GM12864 (cell line): ENCODE measurements around the gene NYNRIN.

Source experiments
- DNase-seq: peaks from one replicate; pipeline ENCODE4 v3.0.0-alpha.2; 2011; ENCODE audit warnings: low read depth
- H3K4me3 ChIP-seq: 2 replicates; pipeline ENCODE4 v1.5.1; 2011; ENCODE audit warnings: mild to moderate bottlenecking, low read depth, low read length, control low read depth
- TF ChIP-seq, protein P1 (sequence below): IDR thresholded peaks from 2 replicates; pipeline ENCODE4 v1.5.1; 2011; ENCODE audit warnings: low read depth, mild to moderate bottlenecking, moderate library complexity, low read length, control low read depth, inconsistent platforms; ENCODE audit errors: missing control alignments

NYNRIN gene

DNA sequence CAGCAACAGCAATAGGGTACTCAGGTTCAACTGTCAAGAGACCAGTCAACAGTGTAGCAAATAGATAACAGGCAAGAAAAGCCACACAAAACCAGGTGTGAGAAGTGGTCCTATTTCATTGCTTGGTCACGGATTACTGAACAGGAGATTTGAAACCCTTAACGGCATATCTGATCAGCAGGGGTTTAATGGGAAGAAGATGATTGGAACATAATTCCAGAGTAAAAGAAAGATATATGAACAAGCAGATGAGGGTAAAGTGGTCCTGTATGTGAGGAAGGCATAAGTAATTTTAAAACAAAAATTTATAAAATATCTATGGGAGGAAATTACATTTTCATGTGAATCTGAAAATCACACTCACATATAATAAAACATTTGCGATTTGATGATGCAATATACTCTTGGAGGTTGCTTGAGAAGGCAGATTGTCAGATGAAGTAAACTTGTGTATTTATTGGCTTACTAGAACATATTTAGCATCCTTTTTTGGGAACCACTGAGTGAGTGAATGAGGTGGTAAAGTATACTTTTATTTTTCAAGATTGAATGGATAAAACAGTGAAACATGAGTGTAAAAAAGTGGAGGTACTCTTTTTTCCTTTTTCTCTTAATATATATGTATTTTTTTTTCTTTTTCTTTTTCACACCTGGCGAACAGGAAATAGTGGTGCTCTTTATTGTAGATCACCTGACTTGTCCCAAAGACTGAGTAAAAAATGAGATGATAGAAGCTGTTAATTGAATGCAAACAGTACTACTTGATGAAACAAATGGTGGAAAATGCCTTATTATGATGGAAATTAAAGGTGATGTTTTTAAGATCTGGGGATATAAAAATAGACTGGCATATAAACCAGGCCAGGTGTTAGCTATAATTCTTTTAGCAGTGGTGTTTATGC, 65.3 kb downstream of the NYNRIN start:
- TF ChIP-seq, protein P1, sequence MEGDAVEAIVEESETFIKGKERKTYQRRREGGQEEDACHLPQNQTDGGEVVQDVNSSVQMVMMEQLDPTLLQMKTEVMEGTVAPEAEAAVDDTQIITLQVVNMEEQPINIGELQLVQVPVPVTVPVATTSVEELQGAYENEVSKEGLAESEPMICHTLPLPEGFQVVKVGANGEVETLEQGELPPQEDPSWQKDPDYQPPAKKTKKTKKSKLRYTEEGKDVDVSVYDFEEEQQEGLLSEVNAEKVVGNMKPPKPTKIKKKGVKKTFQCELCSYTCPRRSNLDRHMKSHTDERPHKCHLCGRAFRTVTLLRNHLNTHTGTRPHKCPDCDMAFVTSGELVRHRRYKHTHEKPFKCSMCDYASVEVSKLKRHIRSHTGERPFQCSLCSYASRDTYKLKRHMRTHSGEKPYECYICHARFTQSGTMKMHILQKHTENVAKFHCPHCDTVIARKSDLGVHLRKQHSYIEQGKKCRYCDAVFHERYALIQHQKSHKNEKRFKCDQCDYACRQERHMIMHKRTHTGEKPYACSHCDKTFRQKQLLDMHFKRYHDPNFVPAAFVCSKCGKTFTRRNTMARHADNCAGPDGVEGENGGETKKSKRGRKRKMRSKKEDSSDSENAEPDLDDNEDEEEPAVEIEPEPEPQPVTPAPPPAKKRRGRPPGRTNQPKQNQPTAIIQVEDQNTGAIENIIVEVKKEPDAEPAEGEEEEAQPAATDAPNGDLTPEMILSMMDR, result no peak
- DNase-seq, result no peak
- no peak overlapping the region for H3K4me3 ChIP-seq

DNA sequence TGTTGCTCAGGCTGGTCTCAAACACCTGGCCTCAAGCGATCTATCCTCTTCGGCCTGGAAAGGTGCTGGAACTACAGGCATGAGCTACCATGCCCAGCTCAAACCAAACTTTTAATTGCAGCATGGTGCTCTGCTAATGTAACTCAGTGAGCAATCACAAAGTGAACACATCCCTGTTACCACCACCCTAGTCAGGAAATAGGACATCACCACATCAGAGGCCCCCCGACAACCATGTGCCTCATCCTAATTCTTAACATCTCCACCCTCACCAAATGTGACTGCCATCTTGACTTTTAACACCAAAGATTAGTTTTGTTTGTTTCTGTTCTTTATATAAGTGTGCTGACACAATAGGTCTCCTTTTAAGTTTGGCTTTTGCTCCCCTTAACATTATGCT, 66.6 kb downstream of the NYNRIN start:
- no peak overlapping the region for H3K4me3 ChIP-seq
- DNase-seq, result no peak
- TF ChIP-seq, protein P1, result no peak

- H3K4me3 ChIP-seq, result no peak overlapping the region
- TF ChIP-seq, protein P1, result no peak
- DNase-seq, result no peak
Observed at GRCh38 chr14:24465805-24466204, 67.0 kb downstream of the NYNRIN start.
